Measurements from ENCODE around the gene ARHGAP25.

ARHGAP25 gene

GRCh38 chr2:68750592-68751396 is 16.2 kb downstream of the ARHGAP25 start:
- no peaks in the 10 kb centered on the region for H3K9me3 ChIP-seq (ENCODE audit: control insufficient read depth in 5 of 5, low read length in 5 of 5)
- peaks cover 0 to 19% (median 11%) of the 10 kb centered on the region in 5 donors for H3K4me1 ChIP-seq (ENCODE audit: control insufficient read depth in 5 of 5, insufficient read depth in 5 of 5, low read length in 5 of 5)
- H3K36me3 ChIP-seq (ENCODE audit: control insufficient read depth in 5 of 5, insufficient read depth in 5 of 5, low read length in 5 of 5), result no peaks in the 10 kb centered on the region
- H3K27me3 ChIP-seq (ENCODE audit: control insufficient read depth in 5 of 5, insufficient read depth in 4 of 5, low read length in 5 of 5), result no peaks in the 10 kb centered on the region
- H3K4me3 ChIP-seq (ENCODE audit: low read depth in 1 of 5, low read length in 5 of 5), result no peak overlapping the region
- peak overlapping the region in 1 of 5 donors; percentile 23 for H3K9ac ChIP-seq (ENCODE audit: low read length in 5 of 5)
- H3K27ac ChIP-seq (ENCODE audit: low read depth, low read length), result no peak overlapping the region

- H3K27ac ChIP-seq (ENCODE audit: low read depth, low read length), result no peak overlapping the region
- H3K27me3 ChIP-seq (ENCODE audit: control insufficient read depth in 5 of 5, insufficient read depth in 4 of 5, low read length in 5 of 5), result no peaks in the 10 kb centered on the region
- H3K9ac ChIP-seq (ENCODE audit: low read length in 5 of 5), result peak overlapping the region in 2 of 5 donors; percentile 19 to 23
- peaks cover 0 to 19% (median 13%) of the 10 kb centered on the region in 5 donors for H3K4me1 ChIP-seq (ENCODE audit: control insufficient read depth in 5 of 5, insufficient read depth in 5 of 5, low read length in 5 of 5)
- no peaks in the 10 kb centered on the region for H3K9me3 ChIP-seq (ENCODE audit: control insufficient read depth in 5 of 5, low read length in 5 of 5)
- no peaks in the 10 kb centered on the region for H3K36me3 ChIP-seq (ENCODE audit: control insufficient read depth in 5 of 5, insufficient read depth in 5 of 5, low read length in 5 of 5)
- H3K4me3 ChIP-seq (ENCODE audit: low read depth in 1 of 5, low read length in 5 of 5), result peak overlapping the region; percentile 19 to 49 (median 38)
Observed at GRCh38 chr2:68751397-68752339, 17.1 kb downstream of the ARHGAP25 start.

GRCh38 chr2:68753318-68753717 is 18.7 kb downstream of the ARHGAP25 start:
- no peak overlapping the region for H3K9ac ChIP-seq (ENCODE audit: low read length in 5 of 5)
- peaks cover 0 to 14% (median 13%) of the 10 kb centered on the region in 5 donors for H3K4me1 ChIP-seq (ENCODE audit: control insufficient read depth in 5 of 5, insufficient read depth in 5 of 5, low read length in 5 of 5)
- no peak overlapping the region for H3K4me3 ChIP-seq (ENCODE audit: low read depth in 1 of 5, low read length in 5 of 5)
- H3K27me3 ChIP-seq (ENCODE audit: control insufficient read depth in 5 of 5, insufficient read depth in 4 of 5, low read length in 5 of 5), result no peaks in the 10 kb centered on the region
- no peaks in the 10 kb centered on the region for H3K9me3 ChIP-seq (ENCODE audit: control insufficient read depth in 5 of 5, low read length in 5 of 5)
- H3K27ac ChIP-seq (ENCODE audit: low read depth, low read length), result no peak overlapping the region
- no peaks in the 10 kb centered on the region for H3K36me3 ChIP-seq (ENCODE audit: control insufficient read depth in 5 of 5, insufficient read depth in 5 of 5, low read length in 5 of 5)

- Histone ChIP-seq H3K36me3 (ENCODE audit: control insufficient read depth in 5 of 5, insufficient read depth in 5 of 5, low read length in 5 of 5) (no peaks in the 10 kb centered on the region), H3K4me3 (ENCODE audit: low read depth in 1 of 5, low read length in 5 of 5) (no peak overlapping the region), H3K9ac (ENCODE audit: low read length in 5 of 5) (no peak overlapping the region), H3K4me1 (ENCODE audit: control insufficient read depth in 5 of 5, insufficient read depth in 5 of 5, low read length in 5 of 5) (peaks cover 0 to 14% (median 13%) of the 10 kb centered on the region in 5 donors), H3K9me3 (ENCODE audit: control insufficient read depth in 5 of 5, low read length in 5 of 5) (no peaks in the 10 kb centered on the region), H3K27me3 (ENCODE audit: control insufficient read depth in 5 of 5, insufficient read depth in 4 of 5, low read length in 5 of 5) (no peaks in the 10 kb centered on the region), H3K27ac (ENCODE audit: low read depth, low read length) (no peak overlapping the region)
Observed at GRCh38 chr2:68755071-68755470, 20.5 kb downstream of the ARHGAP25 start.

GRCh38 chr2:68756178-68756577 is 21.6 kb downstream of the ARHGAP25 start:
- Histone ChIP-seq H3K4me3 (ENCODE audit: low read depth in 1 of 5, low read length in 5 of 5) (no peak overlapping the region), H3K9ac (ENCODE audit: low read length in 5 of 5) (no peak overlapping the region), H3K27me3 (ENCODE audit: control insufficient read depth in 5 of 5, insufficient read depth in 4 of 5, low read length in 5 of 5) (no peaks in the 10 kb centered on the region), H3K4me1 (ENCODE audit: control insufficient read depth in 5 of 5, insufficient read depth in 5 of 5, low read length in 5 of 5) (peaks cover 0 to 14% (median 13%) of the 10 kb centered on the region in 5 donors), H3K36me3 (ENCODE audit: control insufficient read depth in 5 of 5, insufficient read depth in 5 of 5, low read length in 5 of 5) (no peaks in the 10 kb centered on the region), H3K9me3 (ENCODE audit: control insufficient read depth in 5 of 5, low read length in 5 of 5) (no peaks in the 10 kb centered on the region), H3K27ac (ENCODE audit: low read depth, low read length) (no peak overlapping the region)

- H3K27ac ChIP-seq (ENCODE audit: low read depth, low read length), result no peak overlapping the region
Observed at GRCh38 chr2:68757081-68757480, 22.5 kb downstream of the ARHGAP25 start.

GRCh38 chr2:68762100-68762499 is 27.5 kb downstream of the ARHGAP25 start:
- Histone ChIP-seq H3K4me1 (ENCODE audit: control insufficient read depth in 5 of 5, insufficient read depth in 5 of 5, low read length in 5 of 5) (peaks cover 4 to 41% (median 36%) of the 10 kb centered on the region in 5 donors), H3K27me3 (ENCODE audit: control insufficient read depth in 5 of 5, insufficient read depth in 4 of 5, low read length in 5 of 5) (no peaks in the 10 kb centered on the region), H3K4me3 (ENCODE audit: low read depth in 1 of 5, low read length in 5 of 5) (no peak overlapping the region), H3K9me3 (ENCODE audit: control insufficient read depth in 5 of 5, low read length in 5 of 5) (no peaks in the 10 kb centered on the region), H3K9ac (ENCODE audit: low read length in 5 of 5) (no peak overlapping the region), H3K36me3 (ENCODE audit: control insufficient read depth in 5 of 5, insufficient read depth in 5 of 5, low read length in 5 of 5) (no peaks in the 10 kb centered on the region), H3K27ac (ENCODE audit: low read depth, low read length) (no peak overlapping the region)

More at GRCh38 chr2:68757081-68757480, 22.5 kb downstream of the ARHGAP25 start:
- Histone ChIP-seq H3K27me3 (ENCODE audit: control insufficient read depth in 5 of 5, insufficient read depth in 4 of 5, low read length in 5 of 5) (no peaks in the 10 kb centered on the region), H3K4me3 (ENCODE audit: low read depth in 1 of 5, low read length in 5 of 5) (no peak overlapping the region), H3K9ac (ENCODE audit: low read length in 5 of 5) (no peak overlapping the region), H3K36me3 (ENCODE audit: control insufficient read depth in 5 of 5, insufficient read depth in 5 of 5, low read length in 5 of 5) (no peaks in the 10 kb centered on the region), H3K4me1 (ENCODE audit: control insufficient read depth in 5 of 5, insufficient read depth in 5 of 5, low read length in 5 of 5) (peaks cover 0 to 10% (median 5%) of the 10 kb centered on the region in 5 donors), H3K9me3 (ENCODE audit: control insufficient read depth in 5 of 5, low read length in 5 of 5) (no peaks in the 10 kb centered on the region)

GRCh38 chr2:68762665-68763064 is 28.1 kb downstream of the ARHGAP25 start:
- peaks cover 4 to 41% (median 40%) of the 10 kb centered on the region in 5 donors for H3K4me1 ChIP-seq (ENCODE audit: control insufficient read depth in 5 of 5, insufficient read depth in 5 of 5, low read length in 5 of 5)
- H3K27me3 ChIP-seq (ENCODE audit: control insufficient read depth in 5 of 5, insufficient read depth in 4 of 5, low read length in 5 of 5), result no peaks in the 10 kb centered on the region
- no peak overlapping the region for H3K9ac ChIP-seq (ENCODE audit: low read length in 5 of 5)
- H3K4me3 ChIP-seq (ENCODE audit: low read depth in 1 of 5, low read length in 5 of 5), result no peak overlapping the region
- H3K36me3 ChIP-seq (ENCODE audit: control insufficient read depth in 5 of 5, insufficient read depth in 5 of 5, low read length in 5 of 5), result no peaks in the 10 kb centered on the region
- H3K27ac ChIP-seq (ENCODE audit: low read depth, low read length), result no peak overlapping the region
- no peaks in the 10 kb centered on the region for H3K9me3 ChIP-seq (ENCODE audit: control insufficient read depth in 5 of 5, low read length in 5 of 5)

GRCh38 chr2:68764041-68764805 is 29.6 kb downstream of the ARHGAP25 start:
- Histone ChIP-seq H3K36me3 (ENCODE audit: control insufficient read depth in 5 of 5, insufficient read depth in 5 of 5, low read length in 5 of 5) (no peaks in the 10 kb centered on the region), H3K4me3 (ENCODE audit: low read depth in 1 of 5, low read length in 5 of 5) (peak overlapping the region in 3 of 5 donors; percentile 30 to 36 (median 32)), H3K27ac (ENCODE audit: low read depth, low read length) (peak overlapping the region; percentile 32), H3K4me1 (ENCODE audit: control insufficient read depth in 5 of 5, insufficient read depth in 5 of 5, low read length in 5 of 5) (peaks cover 4 to 52% (median 40%) of the 10 kb centered on the region in 5 donors), H3K9ac (ENCODE audit: low read length in 5 of 5) (peak overlapping the region in 1 of 5 donors; percentile 25), H3K9me3 (ENCODE audit: control insufficient read depth in 5 of 5, low read length in 5 of 5) (no peaks in the 10 kb centered on the region), H3K27me3 (ENCODE audit: control insufficient read depth in 5 of 5, insufficient read depth in 4 of 5, low read length in 5 of 5) (no peaks in the 10 kb centered on the region)

All from subcutaneous abdominal adipose tissue (tissue), 5 donors.